ENCODE results near the gene XKRX.

The XKRX gene

GRCh38 chrX:100928660-100929613, at the start of gene XKRX:
Gene XKRX (minus strand): TSS chrX:100928917. CDS start chrX:100928304, 613 bp downstream.
- TF ChIP-seq CTCF (IDR thresholded peaks at IDR 0.05; ENCODE audit: low read depth, low read length, missing control alignments) = no peak
- H3K4me3 ChIP-seq (replicated peaks; ENCODE audit: low read depth, low read length) = peak within 1 kb of the TSS; percentile 28
- DNase-seq (ENCODE audit: extremely low read depth, low read depth) = no peak

GRCh38 chrX:100976211-100976610, 47.5 kb upstream of the XKRX start:
- no peak overlapping the region for H3K4me3 ChIP-seq (replicated peaks; ENCODE audit: low read depth, low read length)
- no peak for DNase-seq (ENCODE audit: extremely low read depth, low read depth)
- TF ChIP-seq CTCF (IDR thresholded peaks at IDR 0.05; ENCODE audit: low read depth, low read length, missing control alignments) = no peak

GRCh38 chrX:100975212-100975611, 46.5 kb upstream of the XKRX start:
- no peak overlapping the region for H3K4me3 ChIP-seq (replicated peaks; ENCODE audit: low read depth, low read length)
- DNase-seq (ENCODE audit: extremely low read depth, low read depth) = no peak
- TF ChIP-seq CTCF (IDR thresholded peaks at IDR 0.05; ENCODE audit: low read depth, low read length, missing control alignments) = no peak

GRCh38 chrX:100973411-100973810, 44.7 kb upstream of the XKRX start:
- H3K4me3 ChIP-seq (replicated peaks; ENCODE audit: low read depth, low read length) = no peak overlapping the region
- TF ChIP-seq CTCF (IDR thresholded peaks at IDR 0.05; ENCODE audit: low read depth, low read length, missing control alignments) = no peak
- no peak for DNase-seq (ENCODE audit: extremely low read depth, low read depth)

GRCh38 chrX:100969936-100970335, 41.2 kb upstream of the XKRX start:
- TF ChIP-seq CTCF (IDR thresholded peaks at IDR 0.05; ENCODE audit: low read depth, low read length, missing control alignments) = no peak
- H3K4me3 ChIP-seq (replicated peaks; ENCODE audit: low read depth, low read length) = no peak overlapping the region
- no peak for DNase-seq (ENCODE audit: extremely low read depth, low read depth)

GRCh38 chrX:100969408-100969807, 40.7 kb upstream of the XKRX start, which contains the start of gene ARL13A:
Gene ARL13A (plus strand): TSS chrX:100969708. CDS start chrX:100973690, 3,982 bp downstream.
- no peak for TF ChIP-seq CTCF (IDR thresholded peaks at IDR 0.05; ENCODE audit: low read depth, low read length, missing control alignments)
- DNase-seq (ENCODE audit: extremely low read depth, low read depth) = no peak
- H3K4me3 ChIP-seq (replicated peaks; ENCODE audit: low read depth, low read length) = no peak within 1 kb of the TSS
